Psoas muscle (tissue), 8 donors: ENCODE measurements around the gene CACNG3. TPM values are rescaled to one million over a fixed set of nuclear protein-coding genes. Genes with fewer than 3 reads are reported as not detected.
"Not testable (repeated sequence)": the region's sequence is repeated elsewhere in the genome, so short reads cannot be mapped to it uniquely, and the experiment has no call there.

Experiments used
- ATAC-seq, 4 donors: fragments of 200-7000 bp; cut with Tn5 transposase; one replicate each; pipeline ENCODE4 v1.9.1; 2020; ENCODE audit warnings: moderate library complexity in 3 of 4, mild to moderate bottlenecking in 2 of 4
- DNase-seq, 2 donors: peaks; one replicate each; pipeline ENCODE4 v3.0.0-alpha.2; 2020
- H3K27ac ChIP-seq: fragments of 200-600 bp; one replicate; pipeline ENCODE4 v1.8.0; 2022
- H3K27me3 ChIP-seq, 3 donors: fragments of 200-600 bp in 1 of 3; one replicate each; pipeline versions ENCODE4 v1.6.1 to v1.8.0; 2013 to 2022; ENCODE audit warnings: low read length in 2 of 3, mild to moderate bottlenecking in 2 of 3, moderate library complexity in 1 of 3; ENCODE audit not compliant: insufficient read depth in 3 of 3
- H3K36me3 ChIP-seq, 2 donors: fragments of 200-600 bp in 1 of 2; one replicate each; pipeline versions ENCODE4 v1.6.1 to v1.8.0; 2013 to 2022; ENCODE audit warnings: low read depth in 1 of 2, mild to moderate bottlenecking in 1 of 2, moderate library complexity in 1 of 2; ENCODE audit not compliant: insufficient read depth in 1 of 2
- H3K4me1 ChIP-seq: fragments of 200-600 bp; one replicate; pipeline ENCODE4 v1.8.0; 2022
- H3K4me3 ChIP-seq: fragments of 200-600 bp; one replicate; pipeline ENCODE4 v1.8.0; 2022; ENCODE audit warnings: mild to moderate bottlenecking
- H3K9me3 ChIP-seq: fragments of 200-600 bp; one replicate; pipeline ENCODE4 v1.8.0; 2022
- WGBS, 3 donors: extraction: QIAGEN DNeasy Blood & Tissue Kit; methylation state at CpG; one replicate each; pipeline versions ENCODE4 v1.1.6 to v1.1.7; 2013; 5-methylcytosine and 5-hydroxymethylcytosine counted together
- intact Hi-C, 2 donors: fragments of 100-400 bp; cut with DNase I; formaldehyde crosslinking; loops; one replicate each; pipeline versions ENCODE4 v1.11.0 to v1.14.2; 2022
- polyA plus RNA-seq, 3 donors: library from polyadenylated mRNA; stranded (reverse); fragments of 200-250 nt; gene quantifications; one replicate each; pipeline ENCODE4 v1.2.3, GENCODE V29; 2013
- total RNA-seq, 4 donors: library from RNA; stranded (reverse); fragmentation: NEBNext Ultra II Directional in 2 of 4; extraction: Animal tissue kit (Norgen Biotek cat#: 25700) in 2 of 4; gene quantifications; one replicate each; pipeline versions ENCODE4 v1.2.1 to v1.2.4, GENCODE V29; 2021 to 2023
- TF ChIP-seq, protein P1 (sequence below): fragments of 200-600 bp; IDR thresholded peaks from one replicate; pipeline ENCODE4 v1.8.0; 2022; ENCODE audit warnings: antibody characterized with exemption
- donor health status: healthy with polysubstance abuse.
- donor health status: DM: no; HTN: no; CAD: no; lungs with moderate emphysema.
- donor health status: Bipolar disorder and iron deficiency.
- donor health status: healthy.
- donor health status: DM: yes; HTN: yes; CAD: no.
- donor health status: DM: no; HTN: no; CAD: no.
- donor health status: DM: no; HTN: no; CAD: no.
- donor health status: DM: yes; HTN: yes; CAD: no.

CACNG3 gene
- total and polyA plus RNA-seq, 7 donors = 0.03 TPM; not detected in 6

DNA sequence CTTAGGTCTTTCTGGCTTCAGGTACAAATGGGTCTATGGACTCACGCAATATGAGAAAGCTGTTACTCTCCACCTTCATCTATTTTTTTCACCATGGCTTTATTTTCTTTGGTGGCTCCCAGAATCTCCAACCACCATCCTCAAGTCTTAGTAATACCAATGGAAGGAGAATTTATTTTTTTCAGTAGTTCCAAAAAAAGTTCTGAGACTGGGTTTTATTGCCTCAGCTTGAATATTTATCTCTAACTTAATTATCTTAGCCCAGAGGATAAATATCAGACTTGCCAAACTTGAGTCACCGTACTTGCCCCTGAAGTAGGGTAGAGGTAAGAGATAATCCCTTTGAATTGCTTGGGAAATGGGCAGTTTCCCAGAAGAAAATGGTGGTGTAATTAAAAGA lies 23.2 kb upstream of the CACNG3 start:
- Histone ChIP-seq H3K4me3 (no peak overlapping the region), H3K36me3 (no peaks in the 10 kb centered on the region), H3K4me1 (no peaks in the 10 kb centered on the region), H3K27me3 (no peaks in the 10 kb centered on the region), H3K27ac (no peak overlapping the region), H3K9me3 (no peaks in the 10 kb centered on the region)
- WGBS, 3 donors = 84 to 93% (median 89%) methylated on average over 2 of the region's 2 CpGs
- ATAC-seq = no peak
- no peak for DNase-seq
- intact Hi-C loops = no loop called here
- TF ChIP-seq, protein P1, sequence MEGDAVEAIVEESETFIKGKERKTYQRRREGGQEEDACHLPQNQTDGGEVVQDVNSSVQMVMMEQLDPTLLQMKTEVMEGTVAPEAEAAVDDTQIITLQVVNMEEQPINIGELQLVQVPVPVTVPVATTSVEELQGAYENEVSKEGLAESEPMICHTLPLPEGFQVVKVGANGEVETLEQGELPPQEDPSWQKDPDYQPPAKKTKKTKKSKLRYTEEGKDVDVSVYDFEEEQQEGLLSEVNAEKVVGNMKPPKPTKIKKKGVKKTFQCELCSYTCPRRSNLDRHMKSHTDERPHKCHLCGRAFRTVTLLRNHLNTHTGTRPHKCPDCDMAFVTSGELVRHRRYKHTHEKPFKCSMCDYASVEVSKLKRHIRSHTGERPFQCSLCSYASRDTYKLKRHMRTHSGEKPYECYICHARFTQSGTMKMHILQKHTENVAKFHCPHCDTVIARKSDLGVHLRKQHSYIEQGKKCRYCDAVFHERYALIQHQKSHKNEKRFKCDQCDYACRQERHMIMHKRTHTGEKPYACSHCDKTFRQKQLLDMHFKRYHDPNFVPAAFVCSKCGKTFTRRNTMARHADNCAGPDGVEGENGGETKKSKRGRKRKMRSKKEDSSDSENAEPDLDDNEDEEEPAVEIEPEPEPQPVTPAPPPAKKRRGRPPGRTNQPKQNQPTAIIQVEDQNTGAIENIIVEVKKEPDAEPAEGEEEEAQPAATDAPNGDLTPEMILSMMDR = no peak

DNA sequence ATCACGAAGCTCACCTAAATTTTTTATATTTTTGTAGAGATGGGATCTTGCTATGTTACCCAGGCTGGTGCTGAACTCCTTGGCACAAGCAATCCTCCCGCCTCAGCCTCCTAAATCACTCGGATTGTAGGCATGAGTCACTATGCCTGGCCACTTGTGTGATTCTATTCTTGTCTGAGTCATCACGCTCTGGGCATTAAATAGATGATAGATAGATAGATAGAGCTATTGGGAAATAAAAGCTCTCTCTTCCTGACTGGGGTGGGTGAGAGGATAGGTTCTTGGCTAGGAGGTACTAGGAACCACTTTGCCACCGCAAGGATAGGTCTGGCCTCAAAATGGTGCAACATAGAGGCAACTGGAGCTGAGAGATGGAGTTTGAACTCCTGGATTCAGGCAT lies 21.4 kb upstream of the CACNG3 start:
- TF ChIP-seq, protein P1 = no peak
- no peak overlapping the region for H3K27ac ChIP-seq
- no peak overlapping the region for H3K4me3 ChIP-seq
- intact Hi-C loops = no loop called here
- no peaks in the 10 kb centered on the region for H3K9me3 ChIP-seq
- H3K4me1 ChIP-seq = no peaks in the 10 kb centered on the region
- DNase-seq = no peak
- no peaks in the 10 kb centered on the region for H3K36me3 ChIP-seq
- ATAC-seq = no peak
- H3K27me3 ChIP-seq = peaks cover 0 to 2% (median 0%) of the 10 kb centered on the region in 3 donors
- WGBS, 3 donors = 68 to 73% (median 71%) methylated on average over 5 of the region's 5 CpGs

DNA sequence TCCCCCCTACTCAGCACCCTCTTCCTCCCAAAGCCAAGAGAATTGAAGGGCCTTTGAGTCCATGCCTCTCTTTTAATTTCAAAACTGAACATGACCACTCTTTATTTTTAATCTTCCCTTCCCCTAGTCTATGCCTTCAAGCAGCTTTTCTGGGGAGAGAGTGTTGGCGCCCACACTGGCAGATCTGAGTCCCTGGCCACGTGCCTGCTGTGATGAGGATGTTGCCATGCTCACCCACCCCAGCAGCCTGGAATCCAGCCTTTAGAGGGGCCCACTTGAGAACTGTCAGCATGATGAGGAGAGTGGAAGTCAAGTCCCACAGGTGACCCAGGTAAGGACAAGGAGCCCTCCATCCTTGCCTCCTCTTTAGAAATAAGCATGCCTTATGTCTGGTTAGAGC lies 20.3 kb upstream of the CACNG3 start:
- Histone ChIP-seq H3K36me3 (no peaks in the 10 kb centered on the region), H3K27me3 (peaks cover 0 to 2% (median 0%) of the 10 kb centered on the region in 3 donors), H3K4me3 (no peak overlapping the region), H3K9me3 (no peaks in the 10 kb centered on the region), H3K27ac (no peak overlapping the region), H3K4me1 (no peaks in the 10 kb centered on the region)
- ATAC-seq = no peak
- TF ChIP-seq, protein P1 = no peak
- no peak for DNase-seq
- intact Hi-C loops = no loop called here
- WGBS, 3 donors = 43 to 57% (median 52%) methylated on average over 2 of the region's 2 CpGs

DNA sequence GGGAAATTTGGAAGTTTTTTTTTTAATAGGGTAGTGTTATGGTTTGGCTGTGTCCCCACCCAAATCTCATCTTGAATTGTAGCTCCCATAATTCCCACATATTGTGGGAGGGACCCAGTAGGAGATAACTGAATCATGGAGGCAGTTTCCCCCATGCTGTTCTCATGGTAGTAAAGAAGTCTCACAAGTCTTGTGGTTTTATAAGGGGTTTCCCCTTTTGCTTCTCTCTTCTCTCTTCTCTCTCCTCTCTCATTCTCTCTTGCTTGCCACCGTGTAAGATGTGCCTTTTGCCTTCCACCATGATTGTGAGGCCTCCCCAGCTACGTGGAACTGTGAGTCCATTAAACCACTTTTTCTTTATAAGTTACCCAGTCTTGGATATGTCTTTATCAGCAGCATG lies 17.3 kb upstream of the CACNG3 start:
- H3K27ac ChIP-seq, H3K9me3 ChIP-seq, H3K36me3 ChIP-seq, DNase-seq, H3K27me3 ChIP-seq, H3K4me1 ChIP-seq, ATAC-seq, H3K4me3 ChIP-seq, intact Hi-C loops: not testable (repeated sequence)
- WGBS, 3 donors = 50 to 61% (median 54%) methylated on average over 2 of the region's 2 CpGs

DNA sequence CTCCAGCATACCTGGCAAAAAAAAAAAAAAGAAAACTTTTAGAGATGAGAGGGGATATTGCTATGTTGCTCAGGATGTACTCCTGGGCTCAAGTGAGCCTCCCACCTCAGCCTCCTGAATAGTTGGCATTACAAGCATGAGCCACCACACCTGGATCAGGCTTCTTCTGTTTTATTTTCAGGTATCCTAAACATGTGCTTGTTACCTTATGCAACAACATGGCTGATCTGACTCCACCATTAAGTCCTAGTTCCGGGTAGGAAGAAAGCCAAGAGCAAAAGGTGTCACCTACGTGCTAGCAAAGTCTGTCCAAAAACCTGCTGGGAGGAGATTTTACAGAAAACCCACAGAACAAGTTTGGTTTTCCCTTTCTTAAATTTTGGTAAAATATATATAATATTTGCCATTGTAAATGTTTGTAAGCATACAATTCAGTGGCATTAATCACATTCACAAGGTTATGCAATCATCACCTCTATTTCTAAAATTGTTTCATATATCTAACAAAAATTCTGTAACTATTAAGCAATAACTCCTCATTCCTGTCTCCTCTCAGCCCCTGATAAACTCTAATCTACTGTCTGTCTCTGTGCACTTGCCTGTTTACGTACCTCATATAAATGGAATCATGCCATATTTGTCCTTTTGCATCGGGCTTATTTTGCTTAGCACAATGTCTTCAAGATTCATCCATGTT lies 9.1 kb upstream of the CACNG3 start:
- no peak overlapping the region for H3K27ac ChIP-seq
- no peak overlapping the region for H3K4me3 ChIP-seq
- H3K36me3 ChIP-seq = no peaks in the 10 kb centered on the region
- TF ChIP-seq, protein P1 = no peak
- ATAC-seq (no peak), DNase-seq (no peak)
- intact Hi-C loops = no loop called here
- H3K27me3 ChIP-seq = no peaks in the 10 kb centered on the region
- 72 to 76% (median 75%) methylated on average over 4 of the region's 4 CpGs for WGBS, 3 donors
- no peaks in the 10 kb centered on the region for H3K9me3 ChIP-seq
- no peaks in the 10 kb centered on the region for H3K4me1 ChIP-seq
